HepG2 (cell line): ENCODE data around the gene FOCAD. TPM values are rescaled to one million over a fixed set of nuclear protein-coding genes. Genes with fewer than 3 reads are reported as not detected.

Experiments
- AHR ChIP-seq: IDR thresholded peaks from 2 replicates; pipeline ENCODE4 v1.6.1; 2018; ENCODE audit warnings: missing genetic modification reagents, missing compliant biosample characterization
- ATF5 ChIP-seq: sonication (generic); formaldehyde crosslinking; IDR thresholded peaks from 2 replicates; pipeline ENCODE4 v1.4.0; 2020; ENCODE audit warnings: mild to moderate bottlenecking, low read depth, missing genetic modification reagents
- ATF7-NPFF ChIP-seq: sonication (generic); formaldehyde crosslinking; IDR thresholded peaks from 2 replicates; pipeline ENCODE4 v1.8.1; 2023; ENCODE audit warnings: mild to moderate bottlenecking, low read depth, missing genetic modification reagents, moderate library complexity
- ELK4 ChIP-seq: sonication (generic); formaldehyde crosslinking; IDR thresholded peaks from 2 replicates; pipeline ENCODE4 v1.9.0; 2021; ENCODE audit warnings: missing genetic modification reagents, borderline replicate concordance
- ERF ChIP-seq: IDR thresholded peaks from 2 replicates; pipeline ENCODE4 v1.6.1; 2018; ENCODE audit warnings: missing biosample characterization, missing genetic modification reagents
- HDAC1 ChIP-seq: sonication (generic); formaldehyde crosslinking; IDR thresholded peaks from 2 replicates; pipeline ENCODE4 v1.5.1; 2020; ENCODE audit warnings: mild to moderate bottlenecking, missing genetic modification reagents
- HDAC2 ChIP-seq: sonication (generic); formaldehyde crosslinking; IDR thresholded peaks from 2 replicates; pipeline ENCODE4 v1.4.0; 2020; ENCODE audit warnings: missing genetic modification reagents
- HDAC6 ChIP-seq: fragments of 200-600 bp; sonication (generic); IDR thresholded peaks from 2 replicates; pipeline ENCODE4 v1.7.0; 2017; ENCODE audit warnings: mild to moderate bottlenecking, antibody characterized with exemption, low read length, low read depth
- HMGXB4 ChIP-seq, 2 experiments: sonication (generic) in 1 of 2; formaldehyde crosslinking in 1 of 2; IDR thresholded peaks; 2 replicates each; pipeline versions ENCODE4 v1.4.0 to v1.6.1; 2018 to 2020; ENCODE audit warnings: missing genetic modification reagents in 2 of 2, borderline replicate concordance in 1 of 2, low read depth in 1 of 2, mild to moderate bottlenecking in 1 of 2, missing biosample characterization in 1 of 2
- ISL2 ChIP-seq: sonication (generic); formaldehyde crosslinking; IDR thresholded peaks from 2 replicates; pipeline ENCODE4 v1.5.0; 2020; ENCODE audit warnings: missing genetic modification reagents
- NFKB2 ChIP-seq: sonication (generic); formaldehyde crosslinking; IDR thresholded peaks from 2 replicates; pipeline ENCODE4 v1.4.0; 2020; ENCODE audit warnings: missing genetic modification reagents, borderline replicate concordance
- PAX8 ChIP-seq: sonication (generic); formaldehyde crosslinking; IDR thresholded peaks from 2 replicates; pipeline ENCODE4 v1.8.0; 2022; ENCODE audit warnings: mild to moderate bottlenecking, missing genetic modification reagents, borderline replicate concordance
- SOX13 ChIP-seq, 3 experiments: fragments of 450-650 bp in 1 of 3; sonication (generic) in 1 of 3; formaldehyde crosslinking in 1 of 3; IDR thresholded peaks in 2 of 3; conservative IDR thresholded peaks in 1 of 3; 2 replicates each; pipeline versions ENCODE4 v1.5.0 to v1.6.1; 2016 to 2020; ENCODE audit warnings: antibody characterized with exemption in 1 of 3, mild to moderate bottlenecking in 1 of 3, missing compliant biosample characterization in 1 of 3, missing genetic modification reagents in 1 of 3, moderate library complexity in 1 of 3
- STAT6 ChIP-seq: sonication (generic); formaldehyde crosslinking; IDR thresholded peaks from 2 replicates; pipeline ENCODE4 v1.4.0; 2020; ENCODE audit warnings: missing genetic modification reagents, mild to moderate bottlenecking, borderline replicate concordance
- TIGD3 ChIP-seq: sonication (generic); formaldehyde crosslinking; IDR thresholded peaks from 2 replicates; pipeline ENCODE4 v1.5.1; 2020; ENCODE audit warnings: mild to moderate bottlenecking, missing genetic modification reagents, borderline replicate concordance
- ZBTB42 ChIP-seq: sonication (generic); formaldehyde crosslinking; IDR thresholded peaks from 2 replicates; pipeline ENCODE4 v1.5.0; 2020; ENCODE audit warnings: mild to moderate bottlenecking, missing genetic modification reagents
- ZNF10 ChIP-seq: sonication (generic); formaldehyde crosslinking; IDR thresholded peaks from 2 replicates; pipeline ENCODE4 v1.4.0; 2020; ENCODE audit warnings: mild to moderate bottlenecking, low read depth, missing genetic modification reagents, borderline replicate concordance
- ZNF296 ChIP-seq: sonication (generic); formaldehyde crosslinking; conservative IDR thresholded peaks from 2 replicates; pipeline ENCODE4 v1.5.0; 2020; ENCODE audit warnings: mild to moderate bottlenecking, missing genetic modification reagents
- ZNF431 ChIP-seq: sonication (generic); formaldehyde crosslinking; IDR thresholded peaks from 2 replicates; pipeline ENCODE4 v1.9.0; 2022; ENCODE audit warnings: missing genetic modification reagents, low read depth, mild to moderate bottlenecking, borderline replicate concordance
- ZNF784 ChIP-seq: sonication (generic); formaldehyde crosslinking; IDR thresholded peaks from 2 replicates; pipeline ENCODE4 v1.5.1; 2020; ENCODE audit warnings: missing genetic modification reagents, mild to moderate bottlenecking, borderline replicate concordance
- ZNF841 ChIP-seq: sonication (generic); formaldehyde crosslinking; IDR thresholded peaks from 2 replicates; pipeline ENCODE4 v1.8.1; 2023; ENCODE audit warnings: missing genetic modification reagents, borderline replicate concordance
- polyA plus RNA-seq, 8 experiments: library from polyadenylated mRNA; depleted of rRNA in 3 of 8; stranded (reverse) in 7 of 8; unstranded in 1 of 8; fragments of >200 nt; fragmentation: Illumina TruSeq in 4 of 8; extraction: Trizol in 4 of 8; gene quantifications; 2 replicates each; pipeline versions ENCODE4 v1.2.1 to v1.2.3, GENCODE V29; 2011 to 2016; ENCODE audit warnings: low read depth in 4 of 8, missing spikeins in 1 of 8, mixed read lengths in 1 of 8; ENCODE audit not compliant: insufficient read depth in 1 of 8
- total RNA-seq, 5 experiments: library from RNA; depleted of rRNA; stranded (reverse); fragments of >200 nt; fragmentation: Illumina TruSeq; extraction: Trizol; gene quantifications; 2 replicates each; pipeline ENCODE4 v1.2.3, GENCODE V29; 2016; ENCODE audit warnings: low read depth in 1 of 5

The FOCAD gene
- total and polyA plus RNA-seq, 2 of the 13 experiments (the other 11 are each of a cell fraction or from before 2014, with no cell fraction given), result 18.0 to 31.1 TPM

- TF ChIP-seq STAT6, result no peak
- TF ChIP-seq NFKB2 (CRISPR knock-in tag), result no peak
- no peak for TF ChIP-seq ERF (CRISPR knock-in tag)
- TF ChIP-seq HDAC2 (CRISPR knock-in tag), result peak; percentile 70
- no peak for TF ChIP-seq HMGXB4 (CRISPR knock-in tag; IDR thresholded peaks at IDR 0.05; ENCODE audit: borderline replicate concordance in 1 of 2, low read depth in 1 of 2)
- TF ChIP-seq ZNF10 (CRISPR knock-in tag), result no peak
- no peak for TF ChIP-seq PAX8 (CRISPR knock-in tag)
- no peak for TF ChIP-seq HDAC6
- TF ChIP-seq ZNF784 (CRISPR knock-in tag), result no peak
- TF ChIP-seq ZBTB42 (CRISPR knock-in tag), result no peak
- TF ChIP-seq ZNF431, result no peak
- no peak for TF ChIP-seq ZNF841 (CRISPR knock-in tag)
- no peak for TF ChIP-seq ELK4 (CRISPR knock-in tag)
- no peak for TF ChIP-seq ZNF296 (CRISPR knock-in tag)
- no peak for TF ChIP-seq HDAC1 (CRISPR knock-in tag)
- TF ChIP-seq ISL2 (CRISPR knock-in tag), result no peak
- TF ChIP-seq ATF5 (CRISPR knock-in tag), result no peak
- TF ChIP-seq SOX13 (IDR thresholded peaks at IDR 0.05), result no peak
- TF ChIP-seq SOX13 (CRISPR knock-in tag; conservative IDR thresholded peaks at IDR 0.05 in 1 of 2, IDR thresholded peaks at IDR 0.05 in 1 of 2), result peak in 1 of 2 experiments; percentile 79; a peak in 2 of 4 replicates
- no peak for TF ChIP-seq ATF7-NPFF (CRISPR knock-in tag)
- TF ChIP-seq AHR (CRISPR knock-in tag), result no peak
- TF ChIP-seq TIGD3 (CRISPR knock-in tag), result no peak
Observed at GRCh38 chr9:20781092-20781491, 97.0 kb downstream of the FOCAD start (continued).
